ENCODE measurements around the gene RGS19.
A peak's percentile ranks its signal among the peaks of the same experiment; 100 is the strongest.

RGS19 gene

DNA sequence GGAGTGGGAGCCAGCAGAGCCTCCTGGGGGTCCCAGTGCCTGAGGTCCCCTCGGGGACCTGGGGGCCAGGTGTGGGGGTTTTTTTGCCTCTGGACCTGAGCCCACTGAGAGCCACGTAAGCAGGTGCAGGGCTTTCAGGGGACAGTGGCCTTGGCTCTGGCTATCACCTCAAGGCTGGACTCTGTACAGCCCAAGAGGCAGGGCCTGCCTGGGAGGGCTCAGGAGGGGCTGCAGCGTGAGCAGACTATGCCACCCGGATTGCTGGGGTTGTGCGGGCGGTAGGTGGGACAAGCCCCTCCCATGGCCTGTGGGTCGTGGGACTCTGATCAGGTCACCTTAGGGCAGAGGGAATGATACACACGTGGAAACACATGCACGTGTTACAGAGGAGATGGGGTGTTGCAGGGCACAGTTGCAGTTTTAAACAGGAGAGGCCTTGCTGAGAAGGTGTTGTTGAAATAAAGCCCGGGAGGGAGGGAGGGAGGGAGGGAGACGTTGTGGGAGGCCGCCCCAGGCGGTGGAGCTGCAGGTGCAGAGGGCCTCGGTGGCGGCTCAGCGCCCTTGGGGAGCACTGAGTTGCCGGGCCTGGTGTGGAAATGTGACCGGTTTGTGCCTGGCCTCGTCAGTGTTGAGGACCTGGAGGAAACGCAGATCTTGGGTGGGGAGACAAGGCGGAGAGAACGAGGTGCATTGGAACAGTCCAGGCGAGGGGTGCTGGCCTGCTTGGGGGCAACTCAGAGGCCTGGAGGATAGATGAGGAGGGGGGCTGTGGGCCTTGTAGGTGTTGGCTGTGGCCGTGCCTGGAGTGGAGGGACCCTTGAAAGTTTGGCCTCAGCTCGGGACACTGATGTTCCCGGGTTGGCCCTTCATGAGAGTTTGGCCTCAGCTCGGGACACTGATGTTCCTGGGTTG lies 14.0 kb downstream of the RGS19 start:
- FAIRE-seq (peak; percentile 84), DNase-seq (ENCODE audit: insufficient read length, low spot score) (no peak)

DNA sequence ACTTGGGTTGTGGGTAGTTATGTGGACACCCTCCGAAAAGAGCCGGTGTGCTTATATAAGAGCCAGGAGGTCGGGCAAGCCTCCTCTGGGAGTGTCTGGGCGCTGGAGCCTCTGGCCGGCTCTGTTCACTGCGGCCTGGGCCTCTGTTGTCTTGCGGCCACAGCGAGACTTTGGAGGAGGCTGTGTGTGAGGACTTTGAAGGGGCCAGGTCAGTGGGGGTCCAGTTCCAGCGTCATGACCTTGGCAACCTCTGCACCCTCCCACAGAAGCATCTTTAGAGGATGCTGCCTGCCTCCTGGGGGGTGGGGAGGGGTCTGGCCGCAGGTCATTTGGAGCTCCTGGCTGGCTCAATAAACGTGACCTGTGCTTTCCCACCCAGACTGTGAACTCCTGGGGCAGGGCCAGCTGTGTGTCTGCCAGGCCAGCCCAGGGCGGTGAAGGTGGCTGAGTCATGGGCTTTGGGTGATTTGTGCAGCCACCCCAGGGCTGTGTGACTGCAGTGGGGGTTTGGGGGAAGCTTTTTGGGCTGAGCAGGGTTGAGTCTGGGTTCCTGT lies 15.1 kb downstream of the RGS19 start:
- peak; percentile 16 for FAIRE-seq

DNA sequence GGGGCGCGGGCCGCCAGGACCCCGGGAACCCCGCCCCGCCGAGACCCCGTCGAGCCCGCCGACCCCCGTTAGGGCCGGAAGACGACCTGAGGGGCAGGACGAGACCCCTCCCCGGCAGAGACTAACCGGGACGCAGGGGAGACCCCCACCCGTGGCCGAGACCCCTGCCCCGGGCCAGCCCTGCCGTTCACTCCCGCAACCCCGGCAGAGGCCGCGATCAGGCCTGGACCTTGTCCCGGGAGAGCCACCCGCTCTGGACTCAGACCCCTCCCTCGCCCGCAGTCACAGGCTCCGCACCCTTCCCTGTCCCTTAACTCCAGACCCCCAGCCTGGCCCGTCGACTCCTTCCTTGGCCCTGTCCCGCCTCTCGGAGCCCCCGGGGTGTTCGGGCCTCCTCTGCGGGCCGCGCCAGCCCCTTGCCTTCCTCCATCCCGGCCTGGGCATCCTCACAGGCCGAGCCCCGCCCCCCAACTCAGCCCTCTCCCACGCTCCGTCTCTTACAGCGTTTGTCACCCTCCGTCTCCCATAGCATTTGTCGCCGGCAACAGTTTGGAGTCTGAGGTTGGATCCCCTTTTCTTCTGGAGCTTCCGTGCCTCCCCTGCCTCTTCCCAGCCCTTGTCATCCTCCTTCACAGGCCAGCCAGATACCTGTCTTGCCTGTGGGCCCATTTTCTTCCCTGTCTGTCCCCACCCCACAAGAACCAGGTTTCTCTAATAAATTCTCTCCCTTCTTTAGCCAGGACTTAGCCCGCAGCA lies 15.8 kb downstream of the RGS19 start:
- DNase-seq (ENCODE audit: insufficient read length, low spot score) (no peak), FAIRE-seq (peak; percentile 78)

More for the DNA sequence above, 15.1 kb downstream of the RGS19 start:
- peak; percentile 84 for DNase-seq (ENCODE audit: insufficient read length, low spot score)

DNA sequence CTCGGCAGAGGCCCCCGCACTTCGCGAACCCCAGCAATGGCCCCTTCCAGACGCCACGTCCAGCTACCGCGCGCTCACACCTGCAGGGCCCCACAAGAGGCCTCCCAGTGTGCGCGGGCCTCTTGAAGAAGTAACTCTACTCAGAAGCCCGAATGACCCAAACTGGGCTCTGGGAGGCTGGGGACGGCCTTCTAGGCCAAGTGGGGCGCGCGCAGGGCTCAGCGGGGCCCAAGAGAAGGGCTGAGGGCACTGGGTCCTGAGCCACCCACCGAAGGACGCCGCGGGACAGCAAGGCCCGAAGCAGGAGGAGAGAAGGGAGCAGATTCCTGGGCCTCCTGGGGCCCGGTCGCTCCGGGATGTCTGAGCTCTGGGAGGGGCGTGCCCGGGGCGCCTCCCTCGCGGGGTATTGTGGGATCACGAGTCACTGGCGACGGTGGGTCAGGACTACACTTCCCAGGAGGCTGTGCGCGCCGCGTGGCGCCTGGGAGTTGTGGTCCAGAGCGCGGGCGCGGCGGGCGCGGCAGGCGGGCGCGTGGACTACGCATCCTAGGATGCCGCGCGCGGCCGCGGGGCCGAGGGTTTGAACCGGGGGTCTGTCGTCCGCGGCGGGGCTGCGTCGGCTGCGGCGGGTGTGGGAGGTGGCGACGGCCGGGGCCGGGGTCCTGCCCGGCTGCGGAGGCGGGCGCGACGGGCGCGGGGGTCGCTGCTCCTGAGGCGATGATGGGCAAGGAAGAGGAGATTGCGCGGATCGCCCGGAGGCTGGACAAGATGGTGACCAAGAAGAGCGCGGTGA lies 16.5 kb downstream of the RGS19 start, which contains the start of gene TCEA2:
TSS of gene TCEA2 (plus strand) at position 603 of the 793 bp plus-strand sequence. CDS start at position 718, 115 bp downstream.
- FAIRE-seq (peak; percentile 99), DNase-seq (ENCODE audit: insufficient read length, low spot score) (peak; percentile 100)

DNA sequence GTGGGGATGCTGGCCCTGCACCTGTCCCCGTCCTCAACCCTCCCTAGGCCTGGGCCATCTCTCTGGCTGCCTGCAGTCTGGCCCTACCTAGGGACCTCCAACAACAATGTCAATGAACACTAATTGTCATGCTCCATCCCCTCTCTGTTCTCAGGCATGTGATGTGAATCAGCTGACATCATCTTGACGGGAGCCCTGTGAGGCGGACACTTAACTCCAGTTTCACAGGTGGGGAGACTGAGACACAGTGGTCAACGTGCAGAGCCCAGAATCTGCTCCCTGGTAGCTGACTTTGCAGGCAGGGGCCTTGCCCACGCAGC lies 17.1 kb downstream of the RGS19 start:
- DNase-seq (ENCODE audit: insufficient read length, low spot score) (no peak), FAIRE-seq (peak; percentile 96)

DNA sequence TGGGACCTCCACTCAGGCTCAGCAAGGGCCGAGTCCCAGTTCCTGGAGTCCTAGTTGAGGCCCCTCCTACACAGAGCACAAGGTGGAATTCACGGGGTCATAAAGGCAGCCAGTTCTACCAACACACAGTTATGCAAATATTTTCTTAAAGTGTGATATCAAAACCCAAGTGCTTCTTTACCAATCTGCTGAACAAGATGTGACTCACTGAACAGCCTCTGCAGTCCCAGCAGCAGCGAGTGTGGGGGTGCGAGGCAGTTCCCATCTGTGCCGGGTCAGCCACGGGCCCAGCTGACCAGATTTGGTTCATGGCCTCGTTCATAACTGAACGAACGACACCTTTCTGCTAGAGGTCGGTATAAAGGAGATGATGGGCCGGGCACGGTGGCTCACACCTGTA lies 20.8 kb downstream of the RGS19 start:
- FAIRE-seq (no peak), DNase-seq (ENCODE audit: insufficient read length, low spot score) (no peak)

DNA sequence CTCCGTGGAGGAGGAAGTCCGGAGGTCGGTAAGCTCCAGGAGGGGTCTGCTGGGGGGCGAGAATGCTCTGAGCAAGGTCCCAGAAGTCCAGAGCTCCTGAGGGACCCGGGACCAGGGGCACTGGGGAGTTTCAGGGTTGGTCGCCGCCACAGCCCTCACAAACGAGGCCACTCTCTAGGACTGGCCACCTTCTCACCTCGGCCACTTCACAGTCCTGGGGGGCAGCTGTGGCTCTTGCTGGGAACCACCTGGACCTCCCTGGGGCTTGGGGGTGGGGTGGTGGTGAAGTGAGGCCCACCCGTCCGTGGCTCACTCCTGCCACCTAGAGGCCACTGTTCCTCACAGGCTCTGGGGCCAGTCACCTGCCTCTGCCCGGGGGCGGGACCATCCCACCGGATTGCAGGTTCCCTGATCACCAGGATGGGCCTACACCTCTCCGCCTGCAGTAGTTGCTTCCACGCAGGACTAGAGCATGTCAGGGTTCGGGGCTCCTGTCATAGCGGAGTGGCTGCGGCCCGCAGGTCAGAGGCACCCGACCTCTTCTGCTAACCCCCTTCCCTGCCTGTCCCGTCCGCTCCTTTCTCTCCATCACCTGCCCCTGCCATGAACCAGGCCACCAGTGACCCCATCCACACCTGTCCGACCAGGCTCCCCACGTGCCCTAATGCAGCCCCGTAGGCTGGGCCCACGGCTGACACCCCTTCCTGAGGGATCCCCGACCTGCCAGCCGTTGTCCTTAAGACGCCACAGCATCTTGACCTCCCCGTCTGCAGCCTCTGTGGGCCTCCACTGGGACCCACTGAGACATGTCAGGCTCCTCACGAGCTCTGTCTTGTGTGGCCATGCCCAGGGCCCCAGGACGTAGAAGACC lies 21.5 kb downstream of the RGS19 start:
- FAIRE-seq (peak; percentile 89), DNase-seq (ENCODE audit: insufficient read length, low spot score) (peak; percentile 95)

DNA sequence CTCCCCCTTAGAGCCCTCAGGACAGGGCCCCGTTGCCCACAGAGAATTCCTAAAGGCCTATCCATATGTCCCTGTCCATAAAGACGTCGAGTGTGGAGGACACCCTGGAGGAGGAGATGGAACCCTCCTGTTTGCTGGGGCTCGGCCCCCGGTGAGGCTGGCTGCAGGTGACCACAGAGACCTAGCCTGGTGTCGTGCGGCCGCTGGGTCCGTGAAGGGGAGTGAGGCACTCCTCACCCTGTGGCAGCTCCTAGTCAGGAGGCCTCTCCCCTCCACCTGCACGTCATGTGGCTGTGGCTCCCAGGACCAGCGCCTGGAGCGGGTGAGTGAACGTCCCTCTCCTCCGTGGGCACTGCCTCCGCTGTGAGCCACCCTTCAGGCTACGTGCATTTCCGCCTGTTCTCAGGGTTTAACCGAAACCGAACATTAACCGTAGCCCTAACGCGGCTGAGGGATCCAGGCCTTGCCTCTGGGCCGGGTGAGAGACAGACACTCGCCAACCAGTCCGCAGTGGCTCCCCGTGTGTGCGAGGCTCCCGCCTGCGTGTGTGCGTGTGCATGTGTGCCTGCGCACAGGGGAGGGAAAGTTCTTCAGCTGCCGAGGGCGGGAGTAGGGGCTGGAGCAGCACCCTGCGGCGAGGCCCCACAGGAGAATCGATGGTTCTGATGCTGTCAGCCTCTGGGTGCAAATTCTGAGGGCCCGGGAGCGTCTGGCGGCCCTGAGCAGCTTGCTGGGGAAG lies 22.3 kb downstream of the RGS19 start:
- FAIRE-seq (no peak), DNase-seq (ENCODE audit: insufficient read length, low spot score) (no peak)

DNA sequence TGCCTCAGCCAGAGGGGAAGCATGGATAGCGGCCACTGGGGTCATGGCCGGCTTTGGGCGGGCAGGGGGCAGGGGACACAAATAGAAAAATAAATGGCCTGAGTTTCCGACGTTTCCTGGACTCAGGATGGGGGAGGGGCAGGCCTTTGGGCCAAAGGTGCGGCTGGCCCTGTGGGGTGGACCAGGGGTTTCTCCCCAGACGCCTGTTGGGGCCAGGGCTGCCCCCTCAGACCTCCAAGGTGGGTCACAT lies 22.8 kb downstream of the RGS19 start:
- DNase-seq (ENCODE audit: insufficient read length, low spot score) (no peak), FAIRE-seq (no peak)

DNA sequence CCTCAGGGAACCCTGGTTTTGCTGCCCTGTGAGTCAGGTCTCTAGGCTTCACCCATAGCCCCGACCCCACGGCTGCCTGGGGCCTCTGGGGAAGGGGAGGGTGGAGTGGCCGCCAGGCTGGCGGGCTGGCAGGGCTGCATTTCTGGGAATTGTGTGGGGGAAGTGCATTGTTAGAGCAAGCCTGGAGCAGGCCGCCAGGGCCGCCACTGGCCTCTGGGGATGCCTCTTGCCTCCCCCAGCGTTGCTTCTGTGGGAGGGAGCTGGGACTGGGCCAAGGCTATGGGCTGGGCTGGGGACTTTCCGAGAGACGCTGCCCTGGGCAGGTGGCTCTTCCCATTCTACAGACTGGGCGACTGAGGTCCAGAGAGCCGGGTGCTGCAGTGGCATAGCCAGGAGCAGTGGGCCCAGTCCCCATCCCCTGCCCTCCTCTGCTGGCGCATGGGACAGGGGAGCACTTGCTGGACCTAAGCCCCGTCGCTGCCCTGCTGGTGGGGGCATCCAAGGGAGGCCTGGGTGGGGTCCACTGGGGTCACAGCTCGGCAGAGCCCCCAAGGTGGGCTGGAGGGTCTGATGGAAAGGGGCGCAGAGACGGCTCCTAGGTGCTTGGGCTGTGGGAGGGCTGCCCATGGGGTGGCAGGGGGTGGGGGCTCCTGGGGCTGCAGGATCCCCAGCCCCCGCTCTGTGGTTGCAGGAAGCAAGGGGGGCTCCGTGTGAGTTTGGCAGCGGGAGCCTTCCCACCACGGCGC lies 23.3 kb downstream of the RGS19 start:
- DNase-seq (ENCODE audit: insufficient read length, low spot score): no peak
- no peak for FAIRE-seq

DNA sequence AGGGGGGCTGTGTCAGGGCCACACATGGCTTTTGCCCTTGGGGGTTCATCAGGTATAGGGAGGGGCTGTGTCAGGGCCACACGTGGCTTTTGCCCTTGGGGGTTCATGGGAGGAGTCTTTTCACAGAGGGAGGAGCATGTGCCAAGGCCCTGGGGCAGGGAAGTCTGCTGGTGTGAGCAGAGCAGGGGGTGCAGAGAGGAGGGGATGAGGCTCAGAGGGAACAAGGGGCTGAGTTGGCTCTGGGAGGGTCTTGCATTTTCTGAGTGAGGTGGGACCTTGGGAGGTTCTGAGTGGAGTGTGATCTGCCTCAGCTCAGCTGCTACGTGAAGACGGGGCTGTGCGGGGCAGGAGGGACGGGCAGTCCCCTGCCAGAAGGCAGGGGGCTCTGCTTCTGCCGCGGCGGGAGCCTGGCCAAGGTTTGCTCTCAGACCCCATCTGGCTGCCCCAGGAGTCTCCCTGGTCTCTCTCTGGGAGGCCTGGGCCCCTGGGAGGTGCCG lies 23.9 kb downstream of the RGS19 start:
- no peak for DNase-seq (ENCODE audit: insufficient read length, low spot score)
- FAIRE-seq: no peak

DNA sequence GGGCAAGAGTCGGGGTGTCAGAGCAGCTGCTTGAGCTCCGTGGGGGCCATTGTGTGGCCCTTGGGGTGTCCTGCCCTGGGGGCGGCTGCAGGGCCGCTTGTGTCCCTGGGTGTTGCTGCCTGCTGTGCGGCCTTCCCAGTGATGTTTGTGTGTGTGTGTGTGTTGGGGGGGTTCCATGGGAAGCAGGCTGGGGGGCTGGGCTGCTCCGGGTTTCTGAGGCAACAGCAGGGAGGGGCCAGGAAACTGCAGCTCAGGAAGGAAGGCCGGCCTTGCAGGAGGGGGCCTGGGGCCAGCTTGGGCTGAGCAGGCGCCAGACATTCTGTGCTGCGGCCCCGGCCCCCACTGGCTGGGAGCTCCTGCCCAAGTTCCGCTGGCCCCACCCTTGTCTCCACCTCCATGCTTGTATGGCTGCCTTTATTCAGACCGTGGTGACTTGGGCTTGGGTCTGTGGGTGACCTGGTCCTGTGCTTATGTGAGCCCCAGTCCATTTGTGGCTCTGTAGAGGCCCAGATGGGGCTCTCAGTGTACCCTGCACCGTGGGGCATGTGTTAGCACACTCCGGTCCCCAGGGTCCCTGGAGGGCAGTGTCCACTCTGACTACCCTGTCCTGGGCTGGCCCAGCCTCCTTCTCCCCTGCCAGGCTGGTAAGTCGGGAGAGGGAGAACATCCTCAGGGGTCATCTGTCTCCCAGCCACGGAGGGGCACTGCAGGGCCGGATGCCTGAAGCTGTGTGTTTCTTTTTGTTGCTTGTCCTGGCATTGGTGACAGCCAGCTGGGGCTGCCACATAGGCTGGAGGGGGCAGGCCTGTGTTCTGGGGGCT lies 25.3 kb downstream of the RGS19 start:
- FAIRE-seq: no peak
- no peak for DNase-seq (ENCODE audit: insufficient read length, low spot score)

DNA sequence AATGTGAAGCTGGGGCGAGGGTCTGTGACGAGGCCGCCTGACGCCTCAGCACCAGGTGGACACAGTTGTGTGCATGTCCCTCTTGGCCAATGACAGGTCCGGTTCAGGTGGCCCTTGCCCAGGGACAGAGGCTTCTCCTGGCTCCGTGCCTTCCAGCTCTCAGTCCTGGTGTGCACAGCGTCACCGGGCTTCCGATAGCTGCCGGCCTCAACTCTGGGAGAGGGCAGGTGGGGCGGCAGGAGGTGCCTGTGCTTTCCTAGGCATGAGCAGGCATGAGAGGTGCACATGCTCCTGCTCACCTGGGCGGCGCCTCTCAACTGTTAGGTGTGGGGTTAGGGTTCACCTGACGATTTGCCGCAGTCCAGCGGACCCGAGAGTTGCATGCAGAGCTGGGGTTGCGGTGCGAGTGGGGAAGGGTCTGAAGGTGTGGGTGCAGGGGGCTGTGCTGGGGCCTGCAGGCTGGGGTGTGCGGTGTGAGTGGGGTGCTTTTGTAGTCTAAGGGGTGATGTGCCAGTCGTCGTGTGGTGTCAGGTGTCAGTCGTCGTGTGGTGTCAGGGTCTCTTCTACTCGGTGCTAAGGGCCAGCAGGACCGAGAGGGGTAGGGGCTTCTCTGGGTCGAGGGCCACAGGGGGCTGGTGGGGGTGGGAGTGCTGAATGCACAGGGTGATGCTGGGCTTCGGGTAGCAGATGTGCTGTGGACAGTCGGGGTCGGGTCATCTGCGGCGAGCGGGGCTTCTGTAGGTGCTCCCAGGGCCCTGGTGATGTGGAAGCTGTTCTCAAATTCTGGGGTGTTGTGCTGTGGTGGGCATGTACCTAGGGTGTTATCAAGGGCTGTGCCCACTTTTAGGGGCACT lies 26.1 kb downstream of the RGS19 start:
- no peak for FAIRE-seq
- no peak for DNase-seq (ENCODE audit: insufficient read length, low spot score)

DNA sequence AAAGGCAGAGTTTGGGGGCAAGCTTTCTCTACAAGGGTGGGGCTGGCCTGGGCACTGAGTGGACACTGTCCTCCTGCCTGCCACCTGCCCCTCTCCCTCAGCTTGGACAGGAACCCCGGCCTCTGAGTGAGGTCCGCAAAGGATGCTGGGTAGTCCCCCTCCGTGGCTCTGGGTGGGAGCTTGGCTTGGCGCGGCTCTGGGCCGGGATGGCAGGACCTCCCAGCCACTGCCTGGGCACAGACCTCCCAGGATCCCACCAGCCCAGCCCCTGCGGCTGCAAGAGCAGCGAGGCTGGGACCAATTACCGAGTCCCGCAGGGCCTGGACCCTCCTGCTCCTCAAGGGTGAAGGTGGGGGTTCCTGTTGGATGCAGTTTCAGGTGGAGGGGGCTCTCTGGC lies 27.0 kb downstream of the RGS19 start:
- no peak for DNase-seq (ENCODE audit: insufficient read length, low spot score)
- no peak for FAIRE-seq

DNA sequence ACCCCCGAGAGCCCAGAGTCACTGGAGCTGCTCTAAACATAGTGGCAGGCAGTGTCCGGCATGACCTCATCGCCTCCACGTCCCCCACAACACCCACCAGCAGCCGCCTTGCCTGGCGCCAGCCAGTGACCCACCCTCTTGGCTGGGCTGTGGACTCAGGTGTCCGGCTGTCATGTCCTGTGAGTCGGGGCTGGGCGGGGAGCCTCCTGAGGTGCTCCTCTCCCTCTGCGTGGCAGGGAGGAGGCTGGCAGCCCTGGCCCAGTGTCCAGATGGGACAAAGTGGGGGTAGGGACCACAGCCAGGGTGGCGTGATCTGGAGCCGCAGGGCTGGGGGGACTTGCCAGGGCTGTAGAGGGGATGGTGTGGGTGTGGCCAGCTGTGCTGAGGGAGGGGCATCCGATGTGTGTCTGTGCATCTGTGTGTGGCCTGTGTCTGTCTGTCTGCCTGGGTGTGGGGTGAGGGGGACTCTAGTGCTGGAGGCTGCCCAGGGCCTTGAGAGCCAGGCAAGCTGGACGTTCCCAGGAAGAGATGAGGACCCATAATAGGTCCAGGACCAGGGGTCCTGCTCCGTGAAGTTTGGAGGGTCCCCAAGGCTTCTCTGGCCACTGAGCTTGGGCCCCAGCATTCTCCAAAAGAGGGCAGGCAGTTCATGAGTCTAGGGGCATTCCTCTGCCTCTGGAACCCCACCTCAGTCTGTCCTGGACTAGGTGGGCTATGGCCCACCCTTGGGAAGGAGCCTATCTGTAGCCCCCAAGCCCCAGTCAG lies 27.6 kb downstream of the RGS19 start:
- DNase-seq (ENCODE audit: insufficient read length, low spot score) (no peak), FAIRE-seq (peak; percentile 82)

DNA sequence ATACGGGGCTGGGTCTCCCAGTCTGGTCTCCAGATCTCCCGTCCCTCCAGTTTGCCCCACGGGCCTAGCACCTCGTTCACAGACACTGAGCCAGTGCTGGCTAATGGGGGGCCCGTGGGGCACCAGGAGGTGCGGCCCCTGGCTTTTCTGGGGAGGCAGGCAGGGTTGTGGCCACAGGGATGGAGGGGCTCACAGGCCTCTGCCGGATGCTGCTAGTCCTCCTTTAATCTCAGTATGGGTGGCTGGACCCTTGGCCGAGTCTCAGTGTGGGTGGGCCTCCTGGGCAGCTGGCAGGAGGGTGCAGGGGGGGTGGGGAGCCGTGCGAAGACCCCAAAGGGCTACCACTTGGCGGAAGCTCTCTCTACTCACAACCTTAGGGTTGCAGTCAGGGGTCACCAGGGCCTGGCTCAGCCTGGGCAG lies 28.3 kb downstream of the RGS19 start:
- no peak for FAIRE-seq

More for the DNA sequence above, 28.3 kb downstream of the RGS19 start:
- no peak for DNase-seq (ENCODE audit: insufficient read length, low spot score)
